HEK293T (cell line): ENCODE measurements around the gene NHS.

Experiments used
- CTCF ChIA-PET: fragments of 350-600 bp; formaldehyde crosslinking; extraction: SDS; loops from one replicate; lab custom pipeline; 2021; ENCODE audit warnings: antibody characterized with exemption, inconsistent platforms; lab: Yijun Ruan, JAX
- POLR2A ChIA-PET: fragments of 350-600 bp; formaldehyde crosslinking; extraction: SDS; loops from one replicate; lab custom pipeline; 2020; ENCODE audit warnings: antibody characterized with exemption, inconsistent platforms; lab: Yijun Ruan, JAX
- DNase-seq: peaks from one replicate; pipeline ENCODE4 v3.0.0; 2012; ENCODE audit warnings: mixed read lengths; ENCODE audit errors: extremely low spot score
- BHLHE40 ChIP-seq: fragments of 450-650 bp; IDR thresholded peaks from 2 replicates; pipeline ENCODE4 v1.6.1; 2016; ENCODE audit warnings: mild to moderate bottlenecking, moderate library complexity, borderline replicate concordance
- CTBP1 ChIP-seq: fragments of 450-650 bp; IDR thresholded peaks from 2 replicates; pipeline ENCODE4 v1.6.1; 2016; ENCODE audit warnings: borderline replicate concordance
- ELF4 ChIP-seq: fragments of 450-650 bp; IDR thresholded peaks from 2 replicates; pipeline ENCODE4 v1.6.1; 2017; ENCODE audit warnings: antibody characterized with exemption
- FOXA1 ChIP-seq: fragments of 450-650 bp; IDR thresholded peaks from 2 replicates; pipeline ENCODE4 v1.6.1; 2016; ENCODE audit warnings: mild to moderate bottlenecking
- FOXK2 ChIP-seq: fragments of 450-650 bp; IDR thresholded peaks from 2 replicates; pipeline ENCODE4 v1.6.1; 2016; ENCODE audit warnings: mild to moderate bottlenecking
- FOXM1 ChIP-seq: fragments of 450-650 bp; IDR thresholded peaks from 2 replicates; pipeline ENCODE4 v1.6.1; 2017; ENCODE audit warnings: mild to moderate bottlenecking, borderline replicate concordance
- HDGF ChIP-seq: fragments of 450-650 bp; IDR thresholded peaks from 2 replicates; pipeline ENCODE4 v1.6.1; 2017; ENCODE audit warnings: antibody characterized with exemption, borderline replicate concordance
- L3MBTL2 ChIP-seq: fragments of 450-650 bp; conservative IDR thresholded peaks from 2 replicates; pipeline ENCODE4 v1.6.1; 2016; ENCODE audit warnings: mild to moderate bottlenecking
- LEF1 ChIP-seq: fragments of 450-650 bp; IDR thresholded peaks from 2 replicates; pipeline ENCODE4 v1.6.1; 2017; ENCODE audit warnings: mild to moderate bottlenecking, borderline replicate concordance
- NFRKB ChIP-seq: fragments of 450-650 bp; IDR thresholded peaks from 2 replicates; pipeline ENCODE4 v1.6.1; 2016; ENCODE audit warnings: mild to moderate bottlenecking, moderate library complexity
- PKNOX1 ChIP-seq: fragments of 450-650 bp; IDR thresholded peaks from 2 replicates; pipeline ENCODE4 v1.6.1; 2016
- SP1 ChIP-seq: fragments of 450-650 bp; IDR thresholded peaks from 2 replicates; pipeline ENCODE4 v1.6.1; 2017
- SUZ12 ChIP-seq: fragments of 450-650 bp; IDR thresholded peaks from 2 replicates; pipeline ENCODE4 v1.6.1; 2016; ENCODE audit warnings: mild to moderate bottlenecking
- TARDBP ChIP-seq: fragments of 450-650 bp; IDR thresholded peaks from 2 replicates; pipeline ENCODE4 v1.6.1; 2016
- ZNF384 ChIP-seq: fragments of 450-650 bp; IDR thresholded peaks from 2 replicates; pipeline ENCODE4 v1.6.1; 2016

The NHS gene

GRCh38 chrX:17740137-17741122 is 365.4 kb downstream of the NHS start:
- ChIA-PET CTCF (interaction anchor here (0.7 to 1.1 kb wide), 2 partner anchors 50 to 203 kb away, joined by 3 to 4 read pairs; no protein-coding TSS in a partner anchor), POLR2A (no interaction called here)
- no peak for TF ChIP-seq PKNOX1
- no peak for TF ChIP-seq NFRKB
- TF ChIP-seq FOXK2, result no peak
- TF ChIP-seq LEF1, result no peak
- no peak for TF ChIP-seq FOXM1
- no peak for TF ChIP-seq ELF4
- no peak for TF ChIP-seq HDGF
- TF ChIP-seq SP1, result no peak
- TF ChIP-seq L3MBTL2, result no peak
- no peak for TF ChIP-seq SUZ12
- DNase-seq, result no peak

- TF ChIP-seq TARDBP, result no peak
- no peak for TF ChIP-seq SUZ12
- no peak for TF ChIP-seq SP1
- no peak for TF ChIP-seq CTBP1
- TF ChIP-seq HDGF, result no peak
- TF ChIP-seq LEF1, result no peak
- TF ChIP-seq L3MBTL2, result no peak
- no peak for TF ChIP-seq ELF4
- no peak for TF ChIP-seq ZNF384
- no peak for TF ChIP-seq PKNOX1
- DNase-seq, result no peak
- POLR2A ChIA-PET, result no interaction called here
- CTCF ChIA-PET, result interaction anchor here (0.7 to 1.1 kb wide), 2 partner anchors 51 to 203 kb away, joined by 3 to 4 read pairs; no protein-coding TSS in a partner anchor
Measured at GRCh38 chrX:17741123-17741511, 366.1 kb downstream of the NHS start.

GRCh38 chrX:17743913-17744312 is 368.9 kb downstream of the NHS start:
- ChIA-PET POLR2A (no interaction called here), CTCF (no interaction called here)
- DNase-seq, result no peak
- TF ChIP-seq TARDBP (no peak), BHLHE40 (no peak), FOXA1 (no peak), HDGF (no peak), SUZ12 (no peak), PKNOX1 (no peak), NFRKB (no peak), SP1 (no peak), LEF1 (no peak), CTBP1 (no peak), ZNF384 (no peak), FOXK2 (no peak), ELF4 (no peak), L3MBTL2 (no peak)

- CTCF ChIA-PET, result no interaction called here
- no peak for DNase-seq
- POLR2A ChIA-PET, result no interaction called here
- TF ChIP-seq NFRKB, result no peak
- no peak for TF ChIP-seq BHLHE40
- TF ChIP-seq SP1, result no peak
- no peak for TF ChIP-seq ELF4
Measured at GRCh38 chrX:17744896-17745523, 370.0 kb downstream of the NHS start.

- ChIA-PET POLR2A (no interaction called here), CTCF (no interaction called here)
- no peak for DNase-seq
- TF ChIP-seq FOXM1 (no peak), LEF1 (no peak), CTBP1 (no peak), HDGF (no peak), FOXK2 (no peak), FOXA1 (no peak), BHLHE40 (no peak), PKNOX1 (no peak), ZNF384 (no peak), NFRKB (no peak), SP1 (no peak)
Measured at GRCh38 chrX:17747692-17748091, 372.7 kb downstream of the NHS start.
